ENCODE data around the gene TAF5L. TPM values are rescaled to one million over a fixed set of nuclear protein-coding genes. Genes with fewer than 3 reads are reported as not detected.

The TAF5L gene
- total and polyA plus RNA-seq, 2 of the 4 experiments (the other 2 are of a cell fraction), result 17.9 to 18.6 TPM

GRCh38 chr1:229574679-229575442, 51.1 kb downstream of the TAF5L start:
- ATAC-seq (ENCODE audit: low read depth) (no peak), DNase-seq (no peak)
- Histone ChIP-seq H2BK15ac (ENCODE audit: low read depth, low read length) (no peak overlapping the region), H3K9me1 (ENCODE audit: insufficient read depth, low read length) (0 out of 2 replicates have a peak, but pooled peaks cover 3% of the 10 kb centered on the region), H4K91ac (ENCODE audit: insufficient read depth, low read depth, low read length) (no peak overlapping the region), H3K56ac (ENCODE audit: extremely low read depth, insufficient read depth, low read length) (no peak overlapping the region), H3K9me3 (ENCODE audit: control insufficient read depth, insufficient read depth, low read length) (no peaks in the 10 kb centered on the region), H3K23ac (ENCODE audit: low read depth, low read length) (no peak overlapping the region), H3K9ac (ENCODE audit: low read depth, low read length) (no peak overlapping the region), H3K27ac (ENCODE audit: insufficient read depth, low read length) (no peak overlapping the region), H2AK5ac (ENCODE audit: low read depth, low read length) (no peak overlapping the region), H3K27me3 (ENCODE audit: control insufficient read depth, insufficient read depth, low read length) (peaks cover 4% of the 10 kb centered on the region; the same call in 1 of the 2 replicates), H4K20me1 (ENCODE audit: insufficient read depth, low read length) (no peaks in the 10 kb centered on the region), H2AK9ac (replicated peaks; ENCODE audit: low read depth, low read length, poor library complexity) (no peak overlapping the region), H4K8ac (ENCODE audit: low read depth in 2 of 2, low read length in 2 of 2) (no peak overlapping the region), H3K79me1 (ENCODE audit: low read depth in 1 of 2, low read length in 2 of 2) (no peaks in the 10 kb centered on the region), H2BK20ac (ENCODE audit: low read depth, low read length) (no peak overlapping the region), H4K5ac (ENCODE audit: low read depth, low read length) (no peak overlapping the region), H2BK5ac (ENCODE audit: low read depth, low read length, poor library complexity, severe bottlenecking) (no peak overlapping the region), H3K4me3 (ENCODE audit: insufficient read depth, low read depth, low read length) (no peak overlapping the region), H2AFZ (replicated peaks; ENCODE audit: low read length, poor library complexity) (no peak overlapping the region), H3K14ac (replicated peaks; ENCODE audit: low read depth, low read length) (no peak overlapping the region), H3K4me2 (ENCODE audit: low read depth, low read length) (no peak overlapping the region), H3K4me1 (ENCODE audit: control insufficient read depth, insufficient read depth, low read length) (peaks cover 2% of the 10 kb centered on the region; the same call in 1 of the 2 replicates), H3K4ac (ENCODE audit: low read depth, low read length) (no peak overlapping the region), H3K18ac (ENCODE audit: low read depth, low read length) (no peak overlapping the region), H2BK120ac (ENCODE audit: low read depth, low read length) (no peak overlapping the region), H3K36me3 (ENCODE audit: control insufficient read depth, insufficient read depth, low read length) (no peaks in the 10 kb centered on the region)
- WGBS, 2 experiments (ENCODE audit: extremely low coverage in 2 of 2, insufficient read length in 1 of 2), result no CpG with 5 or more reads among the region's 6 CpGs
- dilution Hi-C loops (cut with HindIII; ENCODE audit: low sequenced_read_pairs, unreplicated experiment), result no loop called here
- in situ Hi-C loops (cut with MboI; ENCODE audit: low sequenced_read_pairs), result no loop called here
- CTCF ChIA-PET, result no interaction called here
- no TSS peak for BruUV-seq (replicated peaks)
- TF ChIP-seq CHD1 (IDR thresholded peaks at IDR 0.05; ENCODE audit: low read depth, low read length) (no peak), RCOR1 (IDR thresholded peaks at IDR 0.05; ENCODE audit: insufficient replicate concordance, low read length) (no peak), POLR2A (IDR thresholded peaks at IDR 0.05; ENCODE audit: low read depth, low read length) (no peak), MAFK (IDR thresholded peaks at IDR 0.05; ENCODE audit: low read depth, low read length) (no peak), ELK1 (IDR thresholded peaks at IDR 0.05; ENCODE audit: borderline replicate concordance, low read depth, low read length) (no peak), CEBPB (IDR thresholded peaks at IDR 0.05; ENCODE audit: low read depth, low read length) (no peak), FOS (IDR thresholded peaks at IDR 0.05; ENCODE audit: low read depth, low read length) (no peak), MXI1 (IDR thresholded peaks at IDR 0.05; ENCODE audit: borderline replicate concordance, low read depth, low read length) (no peak), RAD21 (IDR thresholded peaks at IDR 0.05; ENCODE audit: low read length) (no peak), NFE2L2 (IDR thresholded peaks at IDR 0.05; ENCODE audit: low read depth, low read length) (no peak), MAZ (IDR thresholded peaks at IDR 0.05; ENCODE audit: borderline replicate concordance, low read depth, low read length) (no peak), BHLHE40 (IDR thresholded peaks at IDR 0.05; ENCODE audit: low read depth, low read length) (no peak), RFX5 (IDR thresholded peaks at IDR 0.05; ENCODE audit: low read depth, low read length) (no peak), CTCF (conservative IDR thresholded peaks at IDR 0.05; ENCODE audit: low read depth, low read length) (no peak), USF2 (IDR thresholded peaks at IDR 0.05; ENCODE audit: low read depth, low read length) (no peak), SMC3 (IDR thresholded peaks at IDR 0.05; ENCODE audit: low read depth, low read length) (no peak)
- intact Hi-C loops (cut with micrococcal nuclease), result no loop called here
- POLR2A ChIA-PET (ENCODE audit: unreplicated experiment), result no interaction called here
